PC-9 (cell line): ENCODE measurements around the gene TANGO2. TPM values are rescaled to one million over a fixed set of nuclear protein-coding genes. Genes with fewer than 3 reads are reported as not detected.

ENCODE experiments used
- BruUV-seq: library from RNA; stranded (reverse); fragments of 400-500 nt; replicated peaks from 2 replicates; lab custom pipeline; 2021; lab: Mats Ljungman, UMichigan
- CTCF ChIA-PET: fragments of 300-600 bp; sonication (Branson Sonifier 250); formaldehyde crosslinking; loops from one replicate; lab custom pipeline; 2022; ENCODE audit warnings: antibody characterized with exemption; lab: Charles Lee
- POLR2A ChIA-PET: fragments of 300-600 bp; sonication (Branson Sonifier 250); formaldehyde crosslinking; loops from one replicate; lab custom pipeline; 2022; ENCODE audit warnings: antibody characterized with exemption; ENCODE audit not compliant: unreplicated experiment; lab: Charles Lee
- DNase-seq, 2 experiments: peaks; one replicate each; pipeline versions ENCODE4 v3.0.0 to v3.0.0-alpha.2; 2015 to 2022; ENCODE audit warnings: mixed read lengths in 1 of 2
- H2AFZ ChIP-seq: fragments of 200-600 bp; sonication (generic); 2 replicates; pipeline ENCODE4 v1.8.1; 2017; ENCODE audit warnings: antibody characterized with exemption
- H3F3A ChIP-seq: fragments of 200-600 bp; sonication (generic); 2 replicates; pipeline ENCODE4 v1.8.1; 2017; ENCODE audit warnings: antibody characterized with exemption, mild to moderate bottlenecking, low read depth; ENCODE audit not compliant: insufficient read depth
- H3K27ac ChIP-seq: fragments of 200-600 bp; sonication (generic); 2 replicates; pipeline ENCODE4 v1.6.1; 2016; ENCODE audit warnings: mixed run types
- H3K27me3 ChIP-seq: fragments of 200-600 bp; sonication (generic); 2 replicates; pipeline ENCODE4 v1.6.1; 2016; ENCODE audit warnings: low read depth, mixed run types; ENCODE audit not compliant: insufficient read depth
- H3K36me3 ChIP-seq: fragments of 200-600 bp; sonication (generic); 2 replicates; pipeline ENCODE4 v1.6.1; 2016; ENCODE audit warnings: low read depth, mixed run types
- H3K4me1 ChIP-seq: fragments of 200-600 bp; sonication (generic); replicated peaks from 2 replicates; pipeline ENCODE4 v1.6.1; 2016; ENCODE audit warnings: mixed run types; ENCODE audit not compliant: insufficient read depth
- H3K4me2 ChIP-seq: fragments of 200-600 bp; sonication (generic); 2 replicates; pipeline ENCODE4 v1.6.1; 2017; ENCODE audit warnings: mixed run types
- H3K4me3 ChIP-seq: fragments of 200-600 bp; sonication (generic); 2 replicates; pipeline ENCODE4 v1.6.1; 2016; ENCODE audit warnings: mixed run types
- H3K79me2 ChIP-seq: fragments of 200-600 bp; sonication (generic); 2 replicates; pipeline ENCODE4 v1.6.1; 2017; ENCODE audit warnings: low read depth, mixed run types
- H3K9me2 ChIP-seq: fragments of 200-600 bp; sonication (generic); 2 replicates; pipeline ENCODE4 v1.8.1; 2017; ENCODE audit warnings: mild to moderate bottlenecking; ENCODE audit not compliant: insufficient read depth
- H3K9me3 ChIP-seq: fragments of 200-600 bp; sonication (generic); 2 replicates; pipeline ENCODE4 v1.8.1; 2016; ENCODE audit warnings: low read depth; ENCODE audit not compliant: insufficient read depth
- H4K20me1 ChIP-seq: fragments of 200-600 bp; sonication (generic); 2 replicates; pipeline ENCODE4 v1.8.1; 2017; ENCODE audit not compliant: insufficient read depth
- CTCF ChIP-seq: fragments of 200-600 bp; sonication (generic); conservative IDR thresholded peaks from 2 replicates; pipeline ENCODE4 v1.6.1; 2017; ENCODE audit warnings: mixed run types, antibody characterized with exemption, mild to moderate bottlenecking, moderate library complexity
- EZH2 ChIP-seq: fragments of 200-600 bp; sonication (generic); IDR thresholded peaks from 2 replicates; pipeline ENCODE4 v1.8.0; 2017; ENCODE audit warnings: antibody characterized with exemption, low read depth
- intact Hi-C: fragments of 100-400 bp; cut with micrococcal nuclease; formaldehyde crosslinking; loops from one replicate; pipeline ENCODE4 v1.10.0; 2022; ENCODE audit not compliant: unreplicated experiment
- total RNA-seq: library from RNA; stranded (reverse); gene quantifications from 2 replicates; pipeline ENCODE4 v1.2.3, GENCODE V29; 2021

Gene TANGO2
- total RNA-seq, 1 experiment from 2014 or later = 22.4 TPM

- Histone ChIP-seq H3K27ac (no peak overlapping the region), H3K9me3 (no peaks in the 10 kb centered on the region), H3K4me2 (no peak overlapping the region), H3K4me3 (no peak overlapping the region), H3K4me1 (no peaks in the 10 kb centered on the region), H3K9me2 (no peaks in the 10 kb centered on the region), H2AFZ (no peak overlapping the region), H3K27me3 (no peaks in the 10 kb centered on the region), H3K79me2 (no peaks in the 10 kb centered on the region), H3F3A (no peaks in the 10 kb centered on the region), H4K20me1 (no peaks in the 10 kb centered on the region), H3K36me3 (no peaks in the 10 kb centered on the region)
- intact Hi-C loops = no loop called here
- ChIA-PET CTCF (no interaction called here), POLR2A (no interaction called here)
- no TSS peak for BruUV-seq
- TF ChIP-seq EZH2 = no peak
- TF ChIP-seq CTCF = no peak
- no peak for DNase-seq
These were observed 48.6 kb downstream of the TANGO2 start for GRCh38 chr22:20069331-20070042.

GRCh38 chr22:20071524-20071972, 50.6 kb downstream of the TANGO2 start:
- DNase-seq = no peak
- Histone ChIP-seq H3K9me3 (no peaks in the 10 kb centered on the region), H3K79me2 (no peaks in the 10 kb centered on the region), H4K20me1 (no peaks in the 10 kb centered on the region), H3F3A (no peaks in the 10 kb centered on the region), H3K4me1 (no peaks in the 10 kb centered on the region), H3K27me3 (no peaks in the 10 kb centered on the region), H2AFZ (no peak overlapping the region), H3K4me2 (no peak overlapping the region), H3K4me3 (no peak overlapping the region), H3K27ac (no peak overlapping the region), H3K36me3 (no peaks in the 10 kb centered on the region), H3K9me2 (no peaks in the 10 kb centered on the region)
- BruUV-seq = no TSS peak
- intact Hi-C loops = no loop called here
- ChIA-PET CTCF (no interaction called here), POLR2A (no interaction called here)
- TF ChIP-seq CTCF = no peak
- no peak for TF ChIP-seq EZH2

GRCh38 chr22:20076627-20077172, 55.8 kb downstream of the TANGO2 start:
- ChIA-PET POLR2A (no interaction called here), CTCF (no interaction called here)
- H4K20me1 ChIP-seq = peaks cover 5% of the 10 kb centered on the region; the same call in 1 of the 2 replicates
- no peak overlapping the region for H3K4me3 ChIP-seq
- peaks cover 16% of the 10 kb centered on the region for H3F3A ChIP-seq
- no TSS peak for BruUV-seq
- H2AFZ ChIP-seq = no peak overlapping the region
- intact Hi-C loops = no loop called here
- H3K27me3 ChIP-seq = no peaks in the 10 kb centered on the region
- no peak overlapping the region for H3K4me2 ChIP-seq
- no peaks in the 10 kb centered on the region for H3K9me2 ChIP-seq
- H3K9me3 ChIP-seq = no peaks in the 10 kb centered on the region
- DNase-seq = no peak
- peaks cover 13% of the 10 kb centered on the region for H3K79me2 ChIP-seq
- TF ChIP-seq EZH2 (no peak), CTCF (no peak)
- no peak overlapping the region for H3K27ac ChIP-seq
- no peaks in the 10 kb centered on the region for H3K36me3 ChIP-seq
- peaks cover 4% of the 10 kb centered on the region; the same call in 1 of the 2 replicates for H3K4me1 ChIP-seq
